ENCODE measurements around the gene CRB2.
A peak's percentile ranks its signal among the peaks of the same experiment; 100 is the strongest.

The CRB2 gene

GRCh38 chr9:123359106-123359505, 3.1 kb downstream of the CRB2 start:
- H3K36me3 ChIP-seq (ENCODE audit: control insufficient read depth, insufficient read depth, low read length) = no peaks in the 10 kb centered on the region
- H3K9me3 ChIP-seq (ENCODE audit: control insufficient read depth, insufficient read depth, low read depth, low read length) = no peaks in the 10 kb centered on the region
- H3K27me3 ChIP-seq (ENCODE audit: control insufficient read depth, insufficient read depth, low read length) = peaks cover 4% of the 10 kb centered on the region; the same call in 1 of the 2 replicates
- no peak overlapping the region for H3K9ac ChIP-seq (ENCODE audit: low read length)
- H3K4me1 ChIP-seq (ENCODE audit: control insufficient read depth, insufficient read depth, low read length) = peaks cover 67% of the 10 kb centered on the region
- no peak overlapping the region for H3K27ac ChIP-seq (ENCODE audit: low read depth, low read length)
- H3K4me3 ChIP-seq (ENCODE audit: low read depth, low read length) = no peak overlapping the region

GRCh38 chr9:123359546-123359945, 3.5 kb downstream of the CRB2 start:
- Histone ChIP-seq H3K9me3 (ENCODE audit: control insufficient read depth, insufficient read depth, low read depth, low read length) (no peaks in the 10 kb centered on the region), H3K27me3 (ENCODE audit: control insufficient read depth, insufficient read depth, low read length) (peaks cover 4% of the 10 kb centered on the region; the same call in 1 of the 2 replicates), H3K9ac (ENCODE audit: low read length) (no peak overlapping the region), H3K36me3 (ENCODE audit: control insufficient read depth, insufficient read depth, low read length) (no peaks in the 10 kb centered on the region), H3K4me1 (ENCODE audit: control insufficient read depth, insufficient read depth, low read length) (peaks cover 70% of the 10 kb centered on the region), H3K4me3 (ENCODE audit: low read depth, low read length) (no peak overlapping the region), H3K27ac (ENCODE audit: low read depth, low read length) (no peak overlapping the region)

DNA sequence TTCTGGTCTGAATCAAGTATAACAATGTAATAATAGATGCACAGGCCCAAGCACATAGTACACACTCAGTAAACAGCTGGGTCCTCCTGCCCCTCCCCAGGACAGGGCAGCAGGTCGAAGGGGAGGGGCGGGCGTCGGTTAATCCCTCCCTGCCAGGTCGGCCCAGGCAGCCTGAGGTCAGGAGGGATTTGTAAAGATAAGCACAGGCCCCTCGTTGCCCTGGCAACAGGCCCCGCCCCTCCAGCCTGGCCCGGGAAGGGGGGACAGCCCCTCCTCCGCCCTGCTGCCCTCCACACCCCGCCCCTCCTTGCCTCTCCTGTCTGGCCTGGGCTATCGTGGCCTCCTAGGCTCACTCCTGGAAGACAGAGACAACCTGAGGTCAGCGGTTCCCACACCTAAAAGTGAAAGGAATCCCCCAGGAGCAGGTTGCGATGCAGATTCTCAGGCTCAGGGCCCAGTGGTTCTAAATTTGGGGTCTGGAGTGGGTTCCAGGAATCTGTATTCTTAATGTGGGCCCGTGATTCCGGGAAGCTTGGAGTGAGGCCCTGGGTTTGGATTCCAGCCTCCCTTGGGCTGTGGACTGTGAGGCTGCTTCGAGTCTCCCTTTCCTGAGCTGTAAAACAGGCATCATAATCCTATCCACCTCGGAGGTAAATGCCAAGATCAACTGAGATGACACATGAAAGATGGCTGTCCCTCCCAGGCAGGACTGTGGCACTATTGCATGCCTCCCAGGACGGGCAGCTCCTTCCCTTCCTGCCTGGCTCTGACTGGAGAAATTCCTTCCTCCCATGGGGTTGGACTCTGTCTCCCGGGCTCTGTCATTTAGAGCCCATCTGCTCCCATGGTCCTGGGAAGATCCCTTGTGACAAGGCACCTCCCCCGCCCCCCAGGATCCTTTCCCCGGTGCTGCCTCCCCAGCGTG, 4.4 kb downstream of the CRB2 start:
- peak overlapping the region; percentile 19; the same call in 1 of the 2 replicates for H3K4me3 ChIP-seq (ENCODE audit: low read depth, low read length)
- no peaks in the 10 kb centered on the region for H3K36me3 ChIP-seq (ENCODE audit: control insufficient read depth, insufficient read depth, low read length)
- H3K9me3 ChIP-seq (ENCODE audit: control insufficient read depth, insufficient read depth, low read depth, low read length) = no peaks in the 10 kb centered on the region
- peaks cover 76% of the 10 kb centered on the region for H3K4me1 ChIP-seq (ENCODE audit: control insufficient read depth, insufficient read depth, low read length)
- H3K9ac ChIP-seq (ENCODE audit: low read length) = peak overlapping the region; percentile 74
- peak overlapping the region; percentile 47; the same call in 1 of the 2 replicates for H3K27ac ChIP-seq (ENCODE audit: low read depth, low read length)
- peaks cover 4% of the 10 kb centered on the region; the same call in 1 of the 2 replicates for H3K27me3 ChIP-seq (ENCODE audit: control insufficient read depth, insufficient read depth, low read length)

GRCh38 chr9:123361086-123361730, 5.2 kb downstream of the CRB2 start:
- Histone ChIP-seq H3K9me3 (ENCODE audit: control insufficient read depth, insufficient read depth, low read depth, low read length) (no peaks in the 10 kb centered on the region), H3K27me3 (ENCODE audit: control insufficient read depth, insufficient read depth, low read length) (peaks cover 4% of the 10 kb centered on the region; the same call in 1 of the 2 replicates), H3K4me3 (ENCODE audit: low read depth, low read length) (no peak overlapping the region), H3K4me1 (ENCODE audit: control insufficient read depth, insufficient read depth, low read length) (peaks cover 80% of the 10 kb centered on the region), H3K9ac (ENCODE audit: low read length) (peak overlapping the region; percentile 71), H3K27ac (ENCODE audit: low read depth, low read length) (no peak overlapping the region; the same call in 1 of the 2 replicates), H3K36me3 (ENCODE audit: control insufficient read depth, insufficient read depth, low read length) (no peaks in the 10 kb centered on the region)

GRCh38 chr9:123361731-123362510, 5.9 kb downstream of the CRB2 start:
- H3K27ac ChIP-seq (ENCODE audit: low read depth, low read length) = no peak overlapping the region; the same call in 1 of the 2 replicates
- no peak overlapping the region for H3K4me3 ChIP-seq (ENCODE audit: low read depth, low read length)
- H3K9me3 ChIP-seq (ENCODE audit: control insufficient read depth, insufficient read depth, low read depth, low read length) = no peaks in the 10 kb centered on the region
- H3K27me3 ChIP-seq (ENCODE audit: control insufficient read depth, insufficient read depth, low read length) = no peaks in the 10 kb centered on the region; the same call in 1 of the 2 replicates
- H3K9ac ChIP-seq (ENCODE audit: low read length) = peak overlapping the region; percentile 29
- peaks cover 73% of the 10 kb centered on the region for H3K4me1 ChIP-seq (ENCODE audit: control insufficient read depth, insufficient read depth, low read length)
- H3K36me3 ChIP-seq (ENCODE audit: control insufficient read depth, insufficient read depth, low read length) = no peaks in the 10 kb centered on the region

GRCh38 chr9:123362856-123363255, 6.9 kb downstream of the CRB2 start:
- Histone ChIP-seq H3K9ac (ENCODE audit: low read length) (no peak overlapping the region), H3K36me3 (ENCODE audit: control insufficient read depth, insufficient read depth, low read length) (no peaks in the 10 kb centered on the region), H3K4me1 (ENCODE audit: control insufficient read depth, insufficient read depth, low read length) (peaks cover 66% of the 10 kb centered on the region), H3K27ac (ENCODE audit: low read depth, low read length) (no peak overlapping the region), H3K9me3 (ENCODE audit: control insufficient read depth, insufficient read depth, low read depth, low read length) (no peaks in the 10 kb centered on the region), H3K4me3 (ENCODE audit: low read depth, low read length) (no peak overlapping the region), H3K27me3 (ENCODE audit: control insufficient read depth, insufficient read depth, low read length) (no peaks in the 10 kb centered on the region; the same call in 1 of the 2 replicates)

GRCh38 chr9:123364241-123364824, 8.3 kb downstream of the CRB2 start:
- Histone ChIP-seq H3K9me3 (ENCODE audit: control insufficient read depth, insufficient read depth, low read depth, low read length) (no peaks in the 10 kb centered on the region), H3K27me3 (ENCODE audit: control insufficient read depth, insufficient read depth, low read length) (no peaks in the 10 kb centered on the region; the same call in 1 of the 2 replicates), H3K4me1 (ENCODE audit: control insufficient read depth, insufficient read depth, low read length) (peaks cover 59% of the 10 kb centered on the region)

GRCh38 chr9:123365287-123365880, 9.4 kb downstream of the CRB2 start:
- Histone ChIP-seq H3K9ac (ENCODE audit: low read length) (no peak overlapping the region), H3K9me3 (ENCODE audit: control insufficient read depth, insufficient read depth, low read depth, low read length) (no peaks in the 10 kb centered on the region), H3K36me3 (ENCODE audit: control insufficient read depth, insufficient read depth, low read length) (peaks cover under 1% of the 10 kb centered on the region; the same call in 1 of the 2 replicates), H3K27ac (ENCODE audit: low read depth, low read length) (no peak overlapping the region), H3K4me1 (ENCODE audit: control insufficient read depth, insufficient read depth, low read length) (peaks cover 50% of the 10 kb centered on the region), H3K4me3 (ENCODE audit: low read depth, low read length) (no peak overlapping the region), H3K27me3 (ENCODE audit: control insufficient read depth, insufficient read depth, low read length) (no peaks in the 10 kb centered on the region; the same call in 1 of the 2 replicates)

More at GRCh38 chr9:123364241-123364824, 8.3 kb downstream of the CRB2 start:
- Histone ChIP-seq H3K27ac (ENCODE audit: low read depth, low read length) (no peak overlapping the region), H3K36me3 (ENCODE audit: control insufficient read depth, insufficient read depth, low read length) (no peaks in the 10 kb centered on the region), H3K4me3 (ENCODE audit: low read depth, low read length) (no peak overlapping the region), H3K9ac (ENCODE audit: low read length) (no peak overlapping the region)

DNA sequence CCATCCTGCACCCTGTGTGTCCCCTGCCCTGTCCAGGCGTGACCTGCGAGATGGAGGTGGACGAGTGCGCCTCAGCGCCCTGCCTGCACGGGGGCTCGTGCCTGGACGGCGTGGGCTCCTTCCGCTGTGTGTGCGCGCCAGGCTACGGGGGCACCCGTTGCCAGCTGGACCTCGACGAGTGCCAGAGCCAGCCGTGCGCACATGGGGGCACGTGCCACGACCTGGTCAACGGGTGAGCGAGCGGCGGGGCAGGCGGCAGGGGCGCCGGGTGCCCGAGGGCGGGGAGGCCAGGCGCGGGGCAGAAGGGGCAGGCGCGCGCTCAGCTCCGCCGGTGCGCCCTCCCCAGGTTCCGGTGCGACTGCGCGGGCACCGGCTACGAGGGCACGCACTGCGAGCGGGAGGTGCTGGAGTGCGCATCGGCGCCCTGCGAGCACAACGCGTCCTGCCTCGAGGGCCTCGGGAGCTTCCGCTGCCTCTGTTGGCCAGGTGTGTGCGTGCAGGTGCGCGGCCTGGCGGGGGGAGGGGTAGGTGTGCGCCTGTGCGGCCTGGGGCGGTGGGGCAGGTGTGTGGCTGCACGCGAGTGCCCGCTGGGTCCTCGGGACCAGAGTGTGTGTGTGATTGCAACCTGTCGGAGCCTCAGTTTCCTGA, 10.0 kb downstream of the CRB2 start:
- H3K4me1 ChIP-seq (ENCODE audit: control insufficient read depth, insufficient read depth, low read length) = peaks cover 45% of the 10 kb centered on the region
- no peak overlapping the region for H3K27ac ChIP-seq (ENCODE audit: low read depth, low read length)
- no peak overlapping the region; the same call in 1 of the 2 replicates for H3K4me3 ChIP-seq (ENCODE audit: low read depth, low read length)
- H3K9me3 ChIP-seq (ENCODE audit: control insufficient read depth, insufficient read depth, low read depth, low read length) = no peaks in the 10 kb centered on the region
- no peak overlapping the region for H3K9ac ChIP-seq (ENCODE audit: low read length)
- peaks cover 3% of the 10 kb centered on the region; the same call in 1 of the 2 replicates for H3K36me3 ChIP-seq (ENCODE audit: control insufficient read depth, insufficient read depth, low read length)
- no peaks in the 10 kb centered on the region; the same call in 1 of the 2 replicates for H3K27me3 ChIP-seq (ENCODE audit: control insufficient read depth, insufficient read depth, low read length)
